Mesothelial cell of epicardium (in vitro differentiated cells): ENCODE measurements around the gene TMEM89. TPM values are rescaled to one million over a fixed set of nuclear protein-coding genes. Genes with fewer than 3 reads are reported as not detected.

ENCODE experiments used
- DNase-seq, 2 experiments: peaks; one replicate each; pipeline ENCODE4 v3.0.0; 2021; ENCODE audit warnings: low spot score in 2 of 2; ENCODE audit not compliant: unreplicated experiment in 2 of 2
- H3K27ac Mint-ChIP-seq: 2 replicates; pipeline ENCODE4 v1.8.0; 2021; ENCODE audit warnings: mixed read lengths
- H3K27me3 Mint-ChIP-seq: 2 replicates; pipeline ENCODE4 v1.8.0; 2021; ENCODE audit warnings: low read depth, mixed read lengths
- H3K36me3 Mint-ChIP-seq: 2 replicates; pipeline ENCODE4 v1.8.0; 2021; ENCODE audit warnings: mixed read lengths
- H3K4me1 Mint-ChIP-seq: 2 replicates; pipeline ENCODE4 v1.8.0; 2021; ENCODE audit warnings: mixed read lengths
- H3K4me3 Mint-ChIP-seq: 2 replicates; pipeline ENCODE4 v1.8.0; 2021; ENCODE audit warnings: mild to moderate bottlenecking, moderate library complexity, mixed read lengths
- H3K9me3 Mint-ChIP-seq: 2 replicates; pipeline ENCODE4 v1.8.0; 2021; ENCODE audit warnings: mixed read lengths
- total RNA-seq: library from RNA; stranded (reverse); gene quantifications from 3 replicates; pipeline ENCODE4 v1.2.1, GENCODE V29; 2021
- TF ChIP-seq, protein P1 (sequence below): fragments of 200-600 bp; sonication (generic); IDR thresholded peaks from one replicate; pipeline ENCODE4 v1.5.0; 2021; ENCODE audit warnings: antibody characterized with exemption; ENCODE audit not compliant: unreplicated experiment

The TMEM89 gene
- total RNA-seq = 0.84 TPM in 1 of 3 replicates, not detected in the others

DNA sequence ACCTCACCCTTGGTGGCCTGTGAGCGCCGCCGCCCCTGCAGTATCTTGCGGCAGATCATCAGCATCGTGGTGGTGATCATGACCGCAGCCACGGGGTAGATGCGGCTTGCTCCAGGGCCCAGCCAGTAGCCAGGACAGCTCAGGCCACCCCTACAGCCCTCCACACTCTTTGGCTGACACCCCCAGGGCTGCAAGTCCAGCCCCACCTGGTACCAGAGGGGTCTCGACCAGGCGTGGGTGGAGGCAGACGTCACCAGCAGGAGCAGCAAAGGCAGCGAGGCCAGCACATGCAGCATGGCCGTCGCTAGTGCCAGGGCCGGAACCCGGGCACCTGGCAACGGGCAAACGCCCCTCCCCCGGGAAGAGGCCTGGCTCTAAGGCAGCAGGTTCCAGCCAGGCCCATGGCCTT, at the start of gene TMEM89:
TMEM89 (minus strand) TSS at position 309 of the 409 bp plus-strand sequence; CDS start at position 296, 13 bp downstream.
- no peak within 1 kb of the TSS for H3K27ac Mint-ChIP-seq
- H3K4me3 Mint-ChIP-seq = no peak within 1 kb of the TSS
- TF ChIP-seq, protein P1, sequence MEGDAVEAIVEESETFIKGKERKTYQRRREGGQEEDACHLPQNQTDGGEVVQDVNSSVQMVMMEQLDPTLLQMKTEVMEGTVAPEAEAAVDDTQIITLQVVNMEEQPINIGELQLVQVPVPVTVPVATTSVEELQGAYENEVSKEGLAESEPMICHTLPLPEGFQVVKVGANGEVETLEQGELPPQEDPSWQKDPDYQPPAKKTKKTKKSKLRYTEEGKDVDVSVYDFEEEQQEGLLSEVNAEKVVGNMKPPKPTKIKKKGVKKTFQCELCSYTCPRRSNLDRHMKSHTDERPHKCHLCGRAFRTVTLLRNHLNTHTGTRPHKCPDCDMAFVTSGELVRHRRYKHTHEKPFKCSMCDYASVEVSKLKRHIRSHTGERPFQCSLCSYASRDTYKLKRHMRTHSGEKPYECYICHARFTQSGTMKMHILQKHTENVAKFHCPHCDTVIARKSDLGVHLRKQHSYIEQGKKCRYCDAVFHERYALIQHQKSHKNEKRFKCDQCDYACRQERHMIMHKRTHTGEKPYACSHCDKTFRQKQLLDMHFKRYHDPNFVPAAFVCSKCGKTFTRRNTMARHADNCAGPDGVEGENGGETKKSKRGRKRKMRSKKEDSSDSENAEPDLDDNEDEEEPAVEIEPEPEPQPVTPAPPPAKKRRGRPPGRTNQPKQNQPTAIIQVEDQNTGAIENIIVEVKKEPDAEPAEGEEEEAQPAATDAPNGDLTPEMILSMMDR = no peak
- no peaks in the 10 kb centered on the region for H3K4me1 Mint-ChIP-seq
- no peak for DNase-seq
- H3K27me3 Mint-ChIP-seq = no peaks in the 10 kb centered on the region
- H3K9me3 Mint-ChIP-seq = peaks cover 7% of the 10 kb centered on the region
- peaks cover 12% of the 10 kb centered on the region for H3K36me3 Mint-ChIP-seq

GRCh38 chr3:48664929-48665328, 43.4 kb upstream of the TMEM89 start:
- Mint-ChIP-seq H3K4me3 (no peak overlapping the region), H3K27ac (peak overlapping the region; percentile 100), H3K4me1 (peaks cover 14% of the 10 kb centered on the region), H3K27me3 (peaks cover 11% of the 10 kb centered on the region), H3K36me3 (peaks cover 3% of the 10 kb centered on the region), H3K9me3 (no peaks in the 10 kb centered on the region)
- DNase-seq = no peak
- TF ChIP-seq, protein P1 = no peak

GRCh38 chr3:48664313-48664644, 42.7 kb upstream of the TMEM89 start:
- H3K36me3 Mint-ChIP-seq = peaks cover 5% of the 10 kb centered on the region
- DNase-seq = no peak
- no peaks in the 10 kb centered on the region for H3K9me3 Mint-ChIP-seq
- peaks cover 11% of the 10 kb centered on the region for H3K27me3 Mint-ChIP-seq
- H3K4me1 Mint-ChIP-seq = peaks cover 14% of the 10 kb centered on the region
- peak overlapping the region; percentile 100 for H3K27ac Mint-ChIP-seq
- TF ChIP-seq, protein P1 = peak; percentile 16
- H3K4me3 Mint-ChIP-seq = peak overlapping the region; percentile 92

- H3K4me1 Mint-ChIP-seq = peaks cover 14% of the 10 kb centered on the region
- TF ChIP-seq, protein P1 = peak; percentile 75
- H3K9me3 Mint-ChIP-seq = no peaks in the 10 kb centered on the region
- peaks cover 11% of the 10 kb centered on the region for H3K27me3 Mint-ChIP-seq
- peak; percentile 94 to 95 for DNase-seq
- peak overlapping the region; percentile 92 for H3K4me3 Mint-ChIP-seq
- H3K36me3 Mint-ChIP-seq = peaks cover 7% of the 10 kb centered on the region
- peak overlapping the region; percentile 100 for H3K27ac Mint-ChIP-seq
These were observed 42.1 kb upstream of the TMEM89 start for GRCh38 chr3:48663489-48664312.

- H3K27ac Mint-ChIP-seq = peak within 1 kb of the TSS; percentile 100
- peaks cover 7% of the 10 kb centered on the region for H3K36me3 Mint-ChIP-seq
- H3K27me3 Mint-ChIP-seq = peaks cover 11% of the 10 kb centered on the region
- no peaks in the 10 kb centered on the region for H3K9me3 Mint-ChIP-seq
- H3K4me1 Mint-ChIP-seq = peaks cover 14% of the 10 kb centered on the region
- TF ChIP-seq, protein P1 = no peak
- H3K4me3 Mint-ChIP-seq = peak within 1 kb of the TSS; percentile 92
- DNase-seq = peak; percentile 70 to 82
These were observed 41.4 kb upstream of the TMEM89 start, which contains the start of gene CELSR3 for GRCh38 chr3:48662753-48663488. Gene CELSR3 (minus strand): TSS chr3:48662886. CDS start chr3:48662634, 252 bp downstream.
